ENCODE results near the gene RABGAP1L. TPM values are rescaled to one million over a fixed set of nuclear protein-coding genes. Genes with fewer than 3 reads are reported as not detected.

RABGAP1L gene
- polyA plus RNA-seq, 3 donors = 35.2 to 75.3 (median 63.3) TPM

- no peak overlapping the region for H3K27ac ChIP-seq (ENCODE audit: low read depth in 1 of 2, low read length in 2 of 2)
- Mint-ChIP-seq H3K4me1 (no peaks in the 10 kb centered on the region), H3K27me3 (ENCODE audit: low read depth in 3 of 3) (no peaks in the 10 kb centered on the region), H3K27ac (no peak overlapping the region), H3K9me3 (peaks cover 12 to 30% (median 22%) of the 10 kb centered on the region in 7 donors), H3K36me3 (peaks cover 47 to 53% of the 10 kb centered on the region in 2 donors), H3K4me3 (no peak overlapping the region)
- no peak overlapping the region for H3K9ac ChIP-seq (ENCODE audit: insufficient read depth, low read length, poor library complexity, severe bottlenecking)
- H3K4me1 ChIP-seq (ENCODE audit: control insufficient read depth in 1 of 2, insufficient read depth in 2 of 2, low read length in 2 of 2) = no peaks in the 10 kb centered on the region
- TF ChIP-seq CTCF (IDR thresholded peaks at IDR 0.05) = no peak
- DNase-seq = no peak
- no peaks in the 10 kb centered on the region for H4K20me1 ChIP-seq (ENCODE audit: insufficient read depth, low read length)
- H3K4me3 ChIP-seq (replicated peaks in 1 of 3; ENCODE audit: low read depth in 2 of 3, low read length in 3 of 3) = no peak overlapping the region
- H3K9me3 ChIP-seq (replicated peaks in 1 of 2; ENCODE audit: control insufficient read depth in 1 of 2, insufficient read depth in 1 of 2, low read length in 2 of 2) = peaks cover 11 to 16% of the 10 kb centered on the region in 2 donors
- no peaks in the 10 kb centered on the region for H3K27me3 ChIP-seq (ENCODE audit: control insufficient read depth in 2 of 2, insufficient read depth in 2 of 2, low read length in 2 of 2)
- peaks cover 3 to 38% of the 10 kb centered on the region in 2 donors for H3K36me3 ChIP-seq (replicated peaks in 1 of 2; ENCODE audit: control insufficient read depth in 1 of 2, insufficient read depth in 2 of 2, low read length in 2 of 2)
- intact Hi-C loops (cut with micrococcal nuclease) = no loop called here
- no peak overlapping the region for H3K4me2 ChIP-seq (replicated peaks; ENCODE audit: extremely low read depth, low read length, poor library complexity, severe bottlenecking)
- H3K79me2 ChIP-seq (ENCODE audit: insufficient read depth, low read length) = no peaks in the 10 kb centered on the region
- no peak overlapping the region for H2AFZ ChIP-seq (ENCODE audit: insufficient read depth, low read depth, low read length, poor library complexity, severe bottlenecking)
Measured at GRCh38 chr1:174291059-174291458, 131.7 kb downstream of the RABGAP1L start.

- intact Hi-C loops (cut with micrococcal nuclease) = no loop called here
- no peak for TF ChIP-seq CTCF (IDR thresholded peaks at IDR 0.05)
- H3K9me3 Mint-ChIP-seq = peaks cover 9 to 17% (median 13%) of the 10 kb centered on the region in 7 donors
- peaks cover 0 to 9% of the 10 kb centered on the region in 2 donors for H3K36me3 ChIP-seq (replicated peaks in 1 of 2; ENCODE audit: control insufficient read depth in 1 of 2, insufficient read depth in 2 of 2, low read length in 2 of 2)
- no peaks in the 10 kb centered on the region for H3K4me1 ChIP-seq (ENCODE audit: control insufficient read depth in 1 of 2, insufficient read depth in 2 of 2, low read length in 2 of 2)
- no peak overlapping the region for H2AFZ ChIP-seq (ENCODE audit: insufficient read depth, low read depth, low read length, poor library complexity, severe bottlenecking)
- no peak overlapping the region for H3K4me2 ChIP-seq (replicated peaks; ENCODE audit: extremely low read depth, low read length, poor library complexity, severe bottlenecking)
- no peaks in the 10 kb centered on the region for H3K79me2 ChIP-seq (ENCODE audit: insufficient read depth, low read length)
- no peak overlapping the region for H3K27ac Mint-ChIP-seq
- no peaks in the 10 kb centered on the region for H3K27me3 ChIP-seq (ENCODE audit: control insufficient read depth in 2 of 2, insufficient read depth in 2 of 2, low read length in 2 of 2)
- H3K36me3 Mint-ChIP-seq = peaks cover 21% of the 10 kb centered on the region in 2 donors
- H3K9me3 ChIP-seq (replicated peaks in 1 of 2; ENCODE audit: control insufficient read depth in 1 of 2, insufficient read depth in 1 of 2, low read length in 2 of 2) = peaks cover 7 to 19% of the 10 kb centered on the region in 2 donors
- H3K4me3 ChIP-seq (replicated peaks in 1 of 3; ENCODE audit: low read depth in 2 of 3, low read length in 3 of 3) = no peak overlapping the region
- no peak overlapping the region for H3K9ac ChIP-seq (ENCODE audit: insufficient read depth, low read length, poor library complexity, severe bottlenecking)
- no CpG with 5 or more reads among the region's 4 CpGs for WGBS (ENCODE audit: insufficient coverage)
- H3K4me3 Mint-ChIP-seq = no peak overlapping the region
- H4K20me1 ChIP-seq (ENCODE audit: insufficient read depth, low read length) = no peaks in the 10 kb centered on the region
- DNase-seq = no peak
- H3K4me1 Mint-ChIP-seq = no peaks in the 10 kb centered on the region
- no peaks in the 10 kb centered on the region for H3K27me3 Mint-ChIP-seq (ENCODE audit: low read depth in 3 of 3)
- no peak overlapping the region for H3K27ac ChIP-seq (ENCODE audit: low read depth in 1 of 2, low read length in 2 of 2)
Measured at GRCh38 chr1:174296309-174296708, 137.0 kb downstream of the RABGAP1L start.

Measured in CD14-positive monocyte (primary cell).